Upper lobe of right lung (tissue), 1 donor: Measurements from ENCODE around the gene SDCCAG8. TPM values are rescaled to one million over a fixed set of nuclear protein-coding genes. Genes with fewer than 3 reads are reported as not detected.

Experiments used
- ATAC-seq: fragments of 200-7000 bp; cut with Tn5 transposase; one replicate; pipeline ENCODE4 v1.9.1; 2020; ENCODE audit warnings: mild to moderate bottlenecking, moderate library complexity
- DNase-seq: peaks from one replicate; pipeline ENCODE4 v3.0.0-alpha.2; 2020
- H3K27ac ChIP-seq: fragments of 200-600 bp; one replicate; pipeline ENCODE4 v1.8.0; 2022
- H3K27me3 ChIP-seq: fragments of 200-600 bp; one replicate; pipeline ENCODE4 v1.8.0; 2022; ENCODE audit warnings: mild to moderate bottlenecking
- H3K36me3 ChIP-seq: fragments of 200-600 bp; one replicate; pipeline ENCODE4 v1.8.0; 2022
- H3K4me1 ChIP-seq: fragments of 200-600 bp; one replicate; pipeline ENCODE4 v1.8.0; 2022
- H3K4me3 ChIP-seq: fragments of 200-600 bp; one replicate; pipeline ENCODE4 v1.8.0; 2022; ENCODE audit warnings: mild to moderate bottlenecking
- H3K9me3 ChIP-seq: fragments of 200-600 bp; one replicate; pipeline ENCODE4 v1.8.0; 2022
- CTCF ChIP-seq: fragments of 200-600 bp; IDR thresholded peaks from one replicate; pipeline ENCODE4 v1.8.0; 2022; ENCODE audit warnings: antibody characterized with exemption
- intact Hi-C: fragments of 100-400 bp; cut with DNase I; formaldehyde crosslinking; loops from one replicate; pipeline ENCODE4 v1.11.0; 2022
- total RNA-seq: library from RNA; stranded (reverse); fragmentation: NEBNext Ultra II Directional; extraction: Animal tissue kit (Norgen Biotek cat#: 25700); gene quantifications from one replicate; pipeline ENCODE4 v1.2.1, GENCODE V29; 2021
- donor health status: DM: no; HTN: yes; CAD: no; lungs with severe emphysema.

The SDCCAG8 gene
- total RNA-seq, 1 donor from 2014 or later = 71.9 TPM

GRCh38 chr1:243483952-243484351 lies 228.1 kb downstream of the SDCCAG8 start:
- no peak overlapping the region for H3K4me3 ChIP-seq

GRCh38 chr1:243487036-243487648 lies 231.3 kb downstream of the SDCCAG8 start:
- Histone ChIP-seq H3K27me3 (no peaks in the 10 kb centered on the region), H3K36me3 (peaks cover 14% of the 10 kb centered on the region), H3K27ac (no peak overlapping the region), H3K4me3 (no peak overlapping the region), H3K4me1 (peaks cover 9% of the 10 kb centered on the region), H3K9me3 (no peaks in the 10 kb centered on the region)
- DNase-seq (no peak), ATAC-seq (no peak)
- TF ChIP-seq CTCF = no peak
- intact Hi-C loops = no loop called here

More at GRCh38 chr1:243483952-243484351, 228.1 kb downstream of the SDCCAG8 start:
- TF ChIP-seq CTCF = no peak
- Histone ChIP-seq H3K9me3 (no peaks in the 10 kb centered on the region), H3K36me3 (peaks cover 3% of the 10 kb centered on the region), H3K4me1 (peaks cover 6% of the 10 kb centered on the region), H3K27me3 (no peaks in the 10 kb centered on the region), H3K27ac (no peak overlapping the region)
- ATAC-seq (no peak), DNase-seq (no peak)
- intact Hi-C loops = no loop called here

GRCh38 chr1:243487649-243488227 lies 231.9 kb downstream of the SDCCAG8 start:
- peaks cover 4% of the 10 kb centered on the region for H3K4me1 ChIP-seq
- no peak for TF ChIP-seq CTCF
- peaks cover 14% of the 10 kb centered on the region for H3K36me3 ChIP-seq
- DNase-seq (no peak), ATAC-seq (peak; percentile 50)
- H3K4me3 ChIP-seq = no peak overlapping the region
- intact Hi-C loops = no loop called here
- no peaks in the 10 kb centered on the region for H3K9me3 ChIP-seq
- H3K27me3 ChIP-seq = no peaks in the 10 kb centered on the region
- H3K27ac ChIP-seq = no peak overlapping the region

- no peak for TF ChIP-seq CTCF
- ATAC-seq = no peak
- H3K4me1 ChIP-seq = peaks cover 4% of the 10 kb centered on the region
- H3K9me3 ChIP-seq = no peaks in the 10 kb centered on the region
- no peak for DNase-seq
- no peak overlapping the region for H3K27ac ChIP-seq
- H3K27me3 ChIP-seq = no peaks in the 10 kb centered on the region
- no peak overlapping the region for H3K4me3 ChIP-seq
- intact Hi-C loops = no loop called here
- H3K36me3 ChIP-seq = peaks cover 14% of the 10 kb centered on the region
Observed at GRCh38 chr1:243488459-243489157, 232.8 kb downstream of the SDCCAG8 start.

- no peak for DNase-seq
- no peak for TF ChIP-seq CTCF
- no peak overlapping the region for H3K27ac ChIP-seq
- no peak for ATAC-seq
- peaks cover 4% of the 10 kb centered on the region for H3K4me1 ChIP-seq
- H3K36me3 ChIP-seq = peaks cover 14% of the 10 kb centered on the region
- no peak overlapping the region for H3K4me3 ChIP-seq
- no peaks in the 10 kb centered on the region for H3K9me3 ChIP-seq
- intact Hi-C loops = no loop called here
- H3K27me3 ChIP-seq = no peaks in the 10 kb centered on the region
Observed at GRCh38 chr1:243489158-243489527, 233.3 kb downstream of the SDCCAG8 start.
